ENCODE results near the gene CXADR.
"Not testable (repeated sequence)": the region's sequence is repeated elsewhere in the genome, so short reads cannot be mapped to it uniquely, and the experiment has no call there.

Gene CXADR

GRCh38 chr21:17506951-17507350 lies 5.9 kb upstream of the CXADR start:
- Histone ChIP-seq H3K27me3 (ENCODE audit: insufficient read depth, low read length) (no peaks in the 10 kb centered on the region), H3K27ac (ENCODE audit: low read depth, low read length) (no peak overlapping the region), H3K4me1 (ENCODE audit: insufficient read depth, low read length) (peaks cover 5% of the 10 kb centered on the region)

DNA sequence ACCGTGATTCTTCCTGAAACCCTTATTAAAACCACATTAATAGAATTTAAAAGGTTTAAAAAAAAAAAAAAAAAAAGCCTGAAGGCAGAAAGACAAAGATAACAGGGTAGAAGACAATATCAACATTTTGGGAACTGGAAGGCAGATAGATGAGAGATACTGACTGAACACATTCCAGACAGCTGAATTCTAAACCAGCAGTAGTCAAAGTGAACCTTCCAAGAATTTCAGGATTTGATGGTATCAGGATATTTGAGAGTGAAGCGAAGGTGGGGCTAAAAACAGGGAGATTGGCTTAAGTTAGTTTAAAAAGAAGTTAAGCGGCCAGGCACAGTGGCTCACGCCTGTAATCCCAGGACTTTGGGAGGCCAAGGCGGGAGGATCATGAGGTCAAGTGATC lies 5.3 kb upstream of the CXADR start:
- Histone ChIP-seq H3K27ac (ENCODE audit: low read depth, low read length) (no peak overlapping the region), H3K4me1 (ENCODE audit: insufficient read depth, low read length) (peaks cover 7% of the 10 kb centered on the region), H3K4me3 (ENCODE audit: low read length) (no peak overlapping the region), H3K36me3 (ENCODE audit: insufficient read depth, low read length) (no peaks in the 10 kb centered on the region), H3K9ac (ENCODE audit: low read depth, low read length) (no peak overlapping the region), H3K9me3 (ENCODE audit: insufficient read depth, low read depth, low read length) (peaks cover 7% of the 10 kb centered on the region; the same call in 1 of the 2 replicates), H3K27me3 (ENCODE audit: insufficient read depth, low read length) (no peaks in the 10 kb centered on the region)
- WGBS: 98% methylated on average over 4 of the region's 5 CpGs

More at GRCh38 chr21:17506951-17507350, 5.9 kb upstream of the CXADR start:
- Histone ChIP-seq H3K36me3 (ENCODE audit: insufficient read depth, low read length) (no peaks in the 10 kb centered on the region), H3K4me3 (ENCODE audit: low read length) (no peak overlapping the region), H3K9me3 (ENCODE audit: insufficient read depth, low read depth, low read length) (peaks cover 7% of the 10 kb centered on the region; the same call in 1 of the 2 replicates), H3K9ac (ENCODE audit: low read depth, low read length) (no peak overlapping the region)
- WGBS: 84% methylated on average over 7 of the region's 7 CpGs

GRCh38 chr21:17513214-17514123 lies 626 bp downstream of the CXADR start:
- H3K36me3 ChIP-seq (ENCODE audit: insufficient read depth, low read length): peaks cover 13% of the 10 kb centered on the region
- H3K4me3 ChIP-seq (ENCODE audit: low read length): peak overlapping the region; percentile 67
- peaks cover 24% of the 10 kb centered on the region for H3K4me1 ChIP-seq (ENCODE audit: insufficient read depth, low read length)
- peak overlapping the region; percentile 88 for H3K27ac ChIP-seq (ENCODE audit: low read depth, low read length)
- H3K27me3 ChIP-seq (ENCODE audit: insufficient read depth, low read length): no peaks in the 10 kb centered on the region
- under 1% methylated on average over 69 of the region's 69 CpGs for whole genome bisulfite sequencing
- H3K9ac ChIP-seq (ENCODE audit: low read depth, low read length): peak overlapping the region; percentile 95
- H3K9me3 ChIP-seq (ENCODE audit: insufficient read depth, low read depth, low read length): no peaks in the 10 kb centered on the region

GRCh38 chr21:17514124-17514845 lies 1.4 kb downstream of the CXADR start:
- H3K9ac ChIP-seq (ENCODE audit: low read depth, low read length): peak overlapping the region; percentile 95

DNA sequence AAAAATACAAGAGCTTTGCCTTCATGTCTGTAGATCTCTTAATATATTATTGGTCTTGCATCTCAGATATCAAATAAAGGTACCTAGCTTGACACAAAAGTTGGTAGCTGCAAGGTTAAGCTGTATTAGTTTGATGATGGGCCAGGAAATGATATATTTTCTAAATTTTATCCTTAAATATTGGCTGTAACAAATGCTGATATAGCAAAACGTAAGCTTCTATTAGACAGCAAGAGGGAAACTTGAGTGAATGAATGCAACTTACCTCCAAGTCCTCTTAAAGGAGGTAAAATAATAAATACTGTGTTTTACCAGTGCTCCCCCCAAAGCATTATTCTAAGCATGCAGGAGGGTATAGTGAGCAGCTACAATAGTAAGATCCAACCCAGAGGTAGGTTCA lies 4.2 kb downstream of the CXADR start:
- H3K9me3 ChIP-seq (ENCODE audit: insufficient read depth, low read depth, low read length); H3K27ac ChIP-seq (ENCODE audit: low read depth, low read length); H3K9ac ChIP-seq (ENCODE audit: low read depth, low read length); H3K4me3 ChIP-seq (ENCODE audit: low read length); H3K27me3 ChIP-seq (ENCODE audit: insufficient read depth, low read length): not testable (repeated sequence)
- Histone ChIP-seq H3K4me1 (ENCODE audit: insufficient read depth, low read length) (peaks cover 35% of the 10 kb centered on the region), H3K36me3 (ENCODE audit: insufficient read depth, low read length) (peaks cover 29% of the 10 kb centered on the region)
- 100% methylated on average over 1 of the region's 1 CpG for WGBS

More at GRCh38 chr21:17514124-17514845, 1.4 kb downstream of the CXADR start:
- Histone ChIP-seq H3K27me3 (ENCODE audit: insufficient read depth, low read length) (no peaks in the 10 kb centered on the region), H3K4me3 (ENCODE audit: low read length) (peak overlapping the region; percentile 67), H3K9me3 (ENCODE audit: insufficient read depth, low read depth, low read length) (no peaks in the 10 kb centered on the region), H3K36me3 (ENCODE audit: insufficient read depth, low read length) (peaks cover 20% of the 10 kb centered on the region), H3K4me1 (ENCODE audit: insufficient read depth, low read length) (peaks cover 24% of the 10 kb centered on the region), H3K27ac (ENCODE audit: low read depth, low read length) (peak overlapping the region; percentile 88)
- 22% methylated on average over 12 of the region's 13 CpGs for WGBS

- Histone ChIP-seq H3K9me3 (ENCODE audit: insufficient read depth, low read depth, low read length) (no peaks in the 10 kb centered on the region), H3K4me1 (ENCODE audit: insufficient read depth, low read length) (peaks cover 41% of the 10 kb centered on the region), H3K9ac (ENCODE audit: low read depth, low read length) (no peak overlapping the region), H3K27ac (ENCODE audit: low read depth, low read length) (no peak overlapping the region), H3K36me3 (ENCODE audit: insufficient read depth, low read length) (peaks cover 29% of the 10 kb centered on the region), H3K27me3 (ENCODE audit: insufficient read depth, low read length) (no peaks in the 10 kb centered on the region), H3K4me3 (ENCODE audit: low read length) (no peak overlapping the region)
- WGBS: 92% methylated on average over 2 of the region's 2 CpGs
Measured at GRCh38 chr21:17519208-17519738, 6.4 kb downstream of the CXADR start.

- Histone ChIP-seq H3K27ac (ENCODE audit: low read depth, low read length) (no peak overlapping the region), H3K9me3 (ENCODE audit: insufficient read depth, low read depth, low read length) (no peaks in the 10 kb centered on the region), H3K9ac (ENCODE audit: low read depth, low read length) (no peak overlapping the region), H3K36me3 (ENCODE audit: insufficient read depth, low read length) (peaks cover 29% of the 10 kb centered on the region), H3K27me3 (ENCODE audit: insufficient read depth, low read length) (no peaks in the 10 kb centered on the region), H3K4me3 (ENCODE audit: low read length) (no peak overlapping the region), H3K4me1 (ENCODE audit: insufficient read depth, low read length) (peaks cover 45% of the 10 kb centered on the region)
- 88% methylated on average over 8 of the region's 8 CpGs for WGBS
Measured at GRCh38 chr21:17519965-17520609, 7.2 kb downstream of the CXADR start.

- peaks cover 54% of the 10 kb centered on the region for H3K4me1 ChIP-seq (ENCODE audit: insufficient read depth, low read length)
- H3K9ac ChIP-seq (ENCODE audit: low read depth, low read length): no peak overlapping the region
- H3K36me3 ChIP-seq (ENCODE audit: insufficient read depth, low read length): peaks cover 19% of the 10 kb centered on the region
- no peaks in the 10 kb centered on the region for H3K27me3 ChIP-seq (ENCODE audit: insufficient read depth, low read length)
- WGBS: 81% methylated on average over 2 of the region's 2 CpGs
- no peak overlapping the region for H3K27ac ChIP-seq (ENCODE audit: low read depth, low read length)
- H3K4me3 ChIP-seq (ENCODE audit: low read length): no peak overlapping the region
- H3K9me3 ChIP-seq (ENCODE audit: insufficient read depth, low read depth, low read length): no peaks in the 10 kb centered on the region
Measured at GRCh38 chr21:17523007-17523451, 10.2 kb downstream of the CXADR start.

DNA sequence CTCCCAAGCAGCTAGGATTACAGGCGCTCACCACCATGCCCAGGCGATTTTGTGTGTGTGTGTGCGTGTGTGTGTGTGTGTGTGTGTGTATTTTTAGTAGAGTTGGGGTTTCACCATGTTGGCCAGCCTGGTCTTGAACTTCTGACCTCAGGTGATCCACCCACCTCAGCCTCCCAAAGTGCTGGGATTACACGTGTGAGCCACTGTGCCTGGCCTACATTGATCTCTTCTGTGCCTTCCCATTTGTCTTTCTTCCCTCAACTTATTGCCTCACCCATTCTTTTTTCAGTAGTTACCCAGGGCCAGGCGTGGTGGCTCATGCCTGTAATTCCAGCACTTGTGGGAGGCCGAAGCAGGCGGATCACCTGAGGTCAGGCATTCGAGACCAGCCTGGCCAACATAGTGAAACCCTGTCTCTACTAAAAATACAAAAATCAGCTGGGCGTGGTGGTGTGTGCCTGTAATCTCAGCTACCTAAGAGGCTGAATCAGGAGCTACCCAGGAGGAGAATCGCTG lies 11.2 kb downstream of the CXADR start:
- not testable (repeated sequence) for H3K4me3 ChIP-seq (ENCODE audit: low read length); H3K9me3 ChIP-seq (ENCODE audit: insufficient read depth, low read depth, low read length); H3K27me3 ChIP-seq (ENCODE audit: insufficient read depth, low read length); H3K27ac ChIP-seq (ENCODE audit: low read depth, low read length); H3K9ac ChIP-seq (ENCODE audit: low read depth, low read length)
- WGBS: 95% methylated on average over 10 of the region's 10 CpGs
- H3K4me1 ChIP-seq (ENCODE audit: insufficient read depth, low read length): peaks cover 54% of the 10 kb centered on the region
- peaks cover 11% of the 10 kb centered on the region for H3K36me3 ChIP-seq (ENCODE audit: insufficient read depth, low read length)

- Histone ChIP-seq H3K9me3 (ENCODE audit: insufficient read depth, low read depth, low read length) (no peaks in the 10 kb centered on the region), H3K4me1 (ENCODE audit: insufficient read depth, low read length) (peaks cover 54% of the 10 kb centered on the region), H3K36me3 (ENCODE audit: insufficient read depth, low read length) (peaks cover 9% of the 10 kb centered on the region), H3K27ac (ENCODE audit: low read depth, low read length) (no peak overlapping the region), H3K4me3 (ENCODE audit: low read length) (no peak overlapping the region), H3K9ac (ENCODE audit: low read depth, low read length) (no peak overlapping the region), H3K27me3 (ENCODE audit: insufficient read depth, low read length) (no peaks in the 10 kb centered on the region)
- 95% methylated on average over 6 of the region's 6 CpGs for WGBS
Measured at GRCh38 chr21:17524635-17525034, 11.8 kb downstream of the CXADR start.

Measured in HUES64 (cell line).